NCI-H748 (cell line): ENCODE data around the gene SPATA16.
"Not testable (repeated sequence)": the region's sequence is repeated elsewhere in the genome, so short reads cannot be mapped to it uniquely, and the experiment has no call there.

Experiments
- DNase-seq: peaks from one replicate; lab custom pipeline; 2025; ENCODE audit not compliant: unreplicated experiment; lab: John Stamatoyannopoulos, UW

The SPATA16 gene

GRCh38 chr3:173140986-173141385 lies at the start of gene SPATA16:
TSS of gene SPATA16 (minus strand) at chr3:173141235. CDS start at chr3:173117731, 23,504 bp downstream.
- no peak for DNase-seq

- not testable (repeated sequence) for DNase-seq
Observed at GRCh38 chr3:173183022-173183421, 42.0 kb upstream of the SPATA16 start.

- no peak for DNase-seq
Observed at GRCh38 chr3:173173652-173174051, 32.6 kb upstream of the SPATA16 start.

GRCh38 chr3:173159139-173159538 lies 18.1 kb upstream of the SPATA16 start:
- not testable (repeated sequence) for DNase-seq

GRCh38 chr3:173156533-173156932 lies 15.5 kb upstream of the SPATA16 start:
- not testable (repeated sequence) for DNase-seq

GRCh38 chr3:173153631-173154030 lies 12.6 kb upstream of the SPATA16 start:
- DNase-seq = no peak

GRCh38 chr3:173139420-173139819 lies 1.6 kb downstream of the SPATA16 start:
- DNase-seq = no peak

- DNase-seq = no peak
Observed at GRCh38 chr3:173138026-173138425, 3.0 kb downstream of the SPATA16 start.

GRCh38 chr3:173135059-173135458 lies 6.0 kb downstream of the SPATA16 start:
- no peak for DNase-seq

GRCh38 chr3:173128633-173129032 lies 12.4 kb downstream of the SPATA16 start:
- DNase-seq = peak; percentile 49

- no peak for DNase-seq
Observed at GRCh38 chr3:173111321-173111720, 29.7 kb downstream of the SPATA16 start.

- peak; percentile 59 for DNase-seq
Observed at GRCh38 chr3:173109143-173109542, 31.9 kb downstream of the SPATA16 start.

- DNase-seq = no peak
Observed at GRCh38 chr3:173103469-173103868, 37.6 kb downstream of the SPATA16 start.

- no peak for DNase-seq
Observed at GRCh38 chr3:173098959-173099358, 42.1 kb downstream of the SPATA16 start.

GRCh38 chr3:173096994-173097785 lies 43.8 kb downstream of the SPATA16 start:
- DNase-seq = no peak

GRCh38 chr3:173096140-173096539 lies 44.9 kb downstream of the SPATA16 start:
- DNase-seq = no peak

- no peak for DNase-seq
Observed at GRCh38 chr3:173092038-173092437, 49.0 kb downstream of the SPATA16 start.

GRCh38 chr3:173090492-173090891 lies 50.5 kb downstream of the SPATA16 start:
- DNase-seq = no peak

- no peak for DNase-seq
Observed at GRCh38 chr3:173089283-173089682, 51.8 kb downstream of the SPATA16 start.

- no peak for DNase-seq
Observed at GRCh38 chr3:173078525-173078924, 62.5 kb downstream of the SPATA16 start.

- no peak for DNase-seq
Observed at GRCh38 chr3:173066044-173067004, 74.7 kb downstream of the SPATA16 start.

GRCh38 chr3:173065543-173065981 lies 75.5 kb downstream of the SPATA16 start:
- no peak for DNase-seq
